Mesenchymal stem cell (in vitro differentiated cells and primary cell): ENCODE data around the gene UGT1A4.

ENCODE experiments used
- DNase-seq: peaks from one replicate; pipeline ENCODE4 v3.0.0-alpha.2; 2013
- H2AFZ ChIP-seq: one replicate; pipeline ENCODE4 v1.6.1; 2013; ENCODE audit warnings: low read depth, mild to moderate bottlenecking, control low read depth, inconsistent platforms, low read length, moderate library complexity
- H2AK5ac ChIP-seq: 2 replicates; pipeline ENCODE4 v1.6.1; 2013; ENCODE audit warnings: low read length, moderate library complexity, mild to moderate bottlenecking, inconsistent platforms; ENCODE audit not compliant: severe bottlenecking
- H2BK120ac ChIP-seq: one replicate; pipeline ENCODE4 v1.6.1; 2013; ENCODE audit warnings: low read depth, mild to moderate bottlenecking, inconsistent platforms, low read length, moderate library complexity
- H2BK12ac ChIP-seq, 2 experiments: one replicate each; pipeline ENCODE4 v1.6.1; 2013; ENCODE audit warnings: inconsistent platforms in 2 of 2, low read length in 2 of 2, mild to moderate bottlenecking in 2 of 2, moderate library complexity in 2 of 2, control low read depth in 1 of 2
- H2BK15ac ChIP-seq: one replicate; pipeline ENCODE4 v1.6.1; 2013; ENCODE audit warnings: mild to moderate bottlenecking, low read depth, inconsistent platforms; ENCODE audit not compliant: poor library complexity, severe bottlenecking
- H2BK5ac ChIP-seq: 2 replicates; pipeline ENCODE4 v1.6.1; 2013; ENCODE audit warnings: low read depth, mild to moderate bottlenecking, low read length, control low read depth, inconsistent platforms; ENCODE audit not compliant: poor library complexity, severe bottlenecking
- H3K14ac ChIP-seq, 2 experiments: one replicate each; pipeline ENCODE4 v1.6.1; 2013; ENCODE audit warnings: inconsistent platforms in 2 of 2, low read length in 2 of 2, control low read depth in 1 of 2, mild to moderate bottlenecking in 1 of 2, moderate library complexity in 1 of 2
- H3K18ac ChIP-seq, 2 experiments: one replicate each; pipeline ENCODE4 v1.6.1; 2013; ENCODE audit warnings: inconsistent platforms in 2 of 2, low read length in 2 of 2, control low read depth in 1 of 2, low read depth in 1 of 2, mild to moderate bottlenecking in 1 of 2
- H3K23ac ChIP-seq, 2 experiments: one replicate each; pipeline ENCODE4 v1.6.1; 2013; ENCODE audit warnings: inconsistent platforms in 2 of 2, low read length in 2 of 2, mild to moderate bottlenecking in 2 of 2, moderate library complexity in 2 of 2, control low read depth in 1 of 2
- H3K27ac ChIP-seq: 2 replicates; pipeline ENCODE4 v1.5.1; 2013; ENCODE audit warnings: mild to moderate bottlenecking, moderate library complexity, low read length, control low read depth, inconsistent platforms; ENCODE audit not compliant: poor library complexity, severe bottlenecking
- H3K27me3 ChIP-seq, 2 experiments: 2 replicates each; pipeline versions ENCODE4 v1.6.1 to v1.7.0; 2013; ENCODE audit warnings: low read length in 2 of 2, mild to moderate bottlenecking in 2 of 2, moderate library complexity in 2 of 2, control low read depth in 1 of 2, inconsistent platforms in 1 of 2; ENCODE audit not compliant: control insufficient read depth in 1 of 2, insufficient read depth in 1 of 2
- H3K36me3 ChIP-seq, 2 experiments: 2 replicates each; pipeline versions ENCODE4 v1.6.1 to v1.7.0; 2013; ENCODE audit warnings: low read length in 2 of 2, control low read depth in 1 of 2, inconsistent platforms in 1 of 2, low read depth in 1 of 2, mild to moderate bottlenecking in 1 of 2; ENCODE audit not compliant: insufficient read depth in 2 of 2, control insufficient read depth in 1 of 2
- H3K4ac ChIP-seq, 2 experiments: one replicate each; pipeline ENCODE4 v1.6.1; 2013; ENCODE audit warnings: inconsistent platforms in 2 of 2, low read length in 2 of 2, mild to moderate bottlenecking in 2 of 2, moderate library complexity in 2 of 2, control low read depth in 1 of 2, low read depth in 1 of 2
- H3K4me1 ChIP-seq: 2 replicates; pipeline ENCODE4 v1.6.1; 2013; ENCODE audit warnings: low read depth, low read length, control low read depth; ENCODE audit not compliant: control insufficient read depth, insufficient read depth
- H3K4me2 ChIP-seq: 2 replicates; pipeline ENCODE4 v1.6.1; 2013; ENCODE audit warnings: low read length, mild to moderate bottlenecking, inconsistent platforms; ENCODE audit not compliant: poor library complexity, severe bottlenecking
- H3K4me3 ChIP-seq, 2 experiments: 2 replicates each; pipeline versions ENCODE4 v1.5.1 to v1.7.0; 2013; ENCODE audit warnings: low read length in 2 of 2, mild to moderate bottlenecking in 2 of 2, control low read depth in 1 of 2, low read depth in 1 of 2; ENCODE audit not compliant: insufficient read depth in 1 of 2
- H3K79me1 ChIP-seq: replicated peaks from 2 replicates; pipeline ENCODE4 v1.6.1; 2013; ENCODE audit warnings: mild to moderate bottlenecking, control low read depth, low read length, inconsistent platforms; ENCODE audit not compliant: poor library complexity, severe bottlenecking
- H3K9ac ChIP-seq: 2 replicates; pipeline ENCODE4 v1.7.0; 2013; ENCODE audit warnings: mild to moderate bottlenecking, low read length, moderate library complexity
- H3K9me3 ChIP-seq: 2 replicates; pipeline ENCODE4 v1.7.0; 2013; ENCODE audit warnings: mild to moderate bottlenecking, low read length; ENCODE audit not compliant: control insufficient read depth
- H4K8ac ChIP-seq: one replicate; pipeline ENCODE4 v1.6.1; 2013; ENCODE audit warnings: inconsistent platforms, mild to moderate bottlenecking, low read length, moderate library complexity
- H4K91ac ChIP-seq: one replicate; pipeline ENCODE4 v1.6.1; 2013; ENCODE audit warnings: mild to moderate bottlenecking, low read length, inconsistent platforms
- WGBS: methylation state at CpG from one replicate; pipeline ENCODE4 v1.1.7; 2013; ENCODE audit warnings: mixed read lengths; 5-methylcytosine and 5-hydroxymethylcytosine counted together

UGT1A4 gene

GRCh38 chr2:233758141-233758540 lies 39.6 kb downstream of the UGT1A4 start:
- H4K8ac ChIP-seq = no peak overlapping the region
- H3K79me1 ChIP-seq = no peaks in the 10 kb centered on the region
- no peak overlapping the region for H2BK5ac ChIP-seq
- H2BK15ac ChIP-seq = no peak overlapping the region
- no peak overlapping the region for H3K4me3 ChIP-seq
- H2BK12ac ChIP-seq = no peak overlapping the region
- H2AK5ac ChIP-seq = no peak overlapping the region
- H3K18ac ChIP-seq = no peak overlapping the region
- no peak overlapping the region for H2AFZ ChIP-seq
- H3K4me1 ChIP-seq = no peaks in the 10 kb centered on the region
- DNase-seq = no peak
- H3K27me3 ChIP-seq = peaks cover 0 to 5% of the 10 kb centered on the region in 2 experiments
- H3K14ac ChIP-seq = no peak overlapping the region
- H3K4me2 ChIP-seq = no peak overlapping the region
- H3K36me3 ChIP-seq = no peaks in the 10 kb centered on the region
- H3K23ac ChIP-seq = no peak overlapping the region
- no peak overlapping the region for H3K27ac ChIP-seq
- peaks cover 2% of the 10 kb centered on the region for H3K9me3 ChIP-seq
- H3K4ac ChIP-seq = no peak overlapping the region
- no peak overlapping the region for H2BK120ac ChIP-seq
- no peak overlapping the region for H3K9ac ChIP-seq
- no peak overlapping the region for H4K91ac ChIP-seq

GRCh38 chr2:233758849-233759248 lies 40.3 kb downstream of the UGT1A4 start:
- H2BK12ac ChIP-seq = no peak overlapping the region
- H3K18ac ChIP-seq = no peak overlapping the region
- no peaks in the 10 kb centered on the region for H3K9me3 ChIP-seq
- no peak overlapping the region for H2AK5ac ChIP-seq
- no peaks in the 10 kb centered on the region for H3K4me1 ChIP-seq
- no peak overlapping the region for H4K8ac ChIP-seq
- no peak overlapping the region for H3K4ac ChIP-seq
- H3K36me3 ChIP-seq = no peaks in the 10 kb centered on the region
- H2BK15ac ChIP-seq = no peak overlapping the region
- no peak overlapping the region for H3K4me2 ChIP-seq
- H2BK5ac ChIP-seq = no peak overlapping the region
- no peak overlapping the region for H3K9ac ChIP-seq
- H3K4me3 ChIP-seq = no peak overlapping the region
- no peak overlapping the region for H3K27ac ChIP-seq
- no peak overlapping the region for H2BK120ac ChIP-seq
- no peak overlapping the region for H2AFZ ChIP-seq
- 91% methylated on average over 2 of the region's 2 CpGs for WGBS
- H3K79me1 ChIP-seq = no peaks in the 10 kb centered on the region
- no peak overlapping the region for H4K91ac ChIP-seq
- H3K23ac ChIP-seq = no peak overlapping the region
- peaks cover 0 to 4% of the 10 kb centered on the region in 2 experiments for H3K27me3 ChIP-seq
- no peak overlapping the region for H3K14ac ChIP-seq
- no peak for DNase-seq

GRCh38 chr2:233760043-233760442 lies 41.5 kb downstream of the UGT1A4 start, which contains the start of gene UGT1A1:
UGT1A1 (plus strand) TSS chr2:233760270; CDS start chr2:233760288, 18 bp downstream.
- H3K27me3 ChIP-seq = peaks cover 0 to 14% of the 10 kb centered on the region in 2 experiments
- WGBS = 87% methylated on average over 4 of the region's 6 CpGs
- no peak within 1 kb of the TSS for H2BK120ac ChIP-seq
- no peaks in the 10 kb centered on the region for H3K79me1 ChIP-seq
- H4K91ac ChIP-seq = no peak within 1 kb of the TSS
- no peak within 1 kb of the TSS for H3K27ac ChIP-seq
- H2BK12ac ChIP-seq = no peak within 1 kb of the TSS
- no peak within 1 kb of the TSS for H2AFZ ChIP-seq
- DNase-seq = no peak
- no peak within 1 kb of the TSS for H3K14ac ChIP-seq
- H3K4ac ChIP-seq = no peak within 1 kb of the TSS
- H3K9ac ChIP-seq = no peak within 1 kb of the TSS
- H3K4me3 ChIP-seq = no peak within 1 kb of the TSS
- no peak within 1 kb of the TSS for H4K8ac ChIP-seq
- no peaks in the 10 kb centered on the region for H3K4me1 ChIP-seq
- no peak within 1 kb of the TSS for H3K18ac ChIP-seq
- H3K36me3 ChIP-seq = no peaks in the 10 kb centered on the region
- no peak within 1 kb of the TSS for H2AK5ac ChIP-seq
- H3K9me3 ChIP-seq = no peaks in the 10 kb centered on the region
- H3K23ac ChIP-seq = no peak within 1 kb of the TSS
- no peak within 1 kb of the TSS for H3K4me2 ChIP-seq
- H2BK15ac ChIP-seq = no peak within 1 kb of the TSS
- H2BK5ac ChIP-seq = no peak within 1 kb of the TSS

- Histone ChIP-seq H3K18ac (no peak overlapping the region), H3K4me2 (no peak overlapping the region), H3K27ac (no peak overlapping the region), H3K79me1 (no peaks in the 10 kb centered on the region), H3K4me1 (no peaks in the 10 kb centered on the region), H3K4me3 (no peak overlapping the region), H3K23ac (no peak overlapping the region), H4K91ac (no peak overlapping the region), H3K14ac (no peak overlapping the region), H3K9me3 (no peaks in the 10 kb centered on the region), H3K36me3 (no peaks in the 10 kb centered on the region), H2AK5ac (no peak overlapping the region), H4K8ac (no peak overlapping the region), H3K27me3 (peaks cover 0 to 18% of the 10 kb centered on the region in 2 experiments), H3K4ac (no peak overlapping the region), H2BK12ac (no peak overlapping the region), H2BK5ac (no peak overlapping the region), H2BK120ac (no peak overlapping the region), H2BK15ac (no peak overlapping the region), H2AFZ (no peak overlapping the region), H3K9ac (no peak overlapping the region)
- no peak for DNase-seq
- WGBS = 58% methylated on average over 3 of the region's 4 CpGs
These were observed 42.7 kb downstream of the UGT1A4 start for GRCh38 chr2:233761040-233761769.
